ENCODE measurements around the gene SOX8.

- TF ChIP-seq, protein P1, sequence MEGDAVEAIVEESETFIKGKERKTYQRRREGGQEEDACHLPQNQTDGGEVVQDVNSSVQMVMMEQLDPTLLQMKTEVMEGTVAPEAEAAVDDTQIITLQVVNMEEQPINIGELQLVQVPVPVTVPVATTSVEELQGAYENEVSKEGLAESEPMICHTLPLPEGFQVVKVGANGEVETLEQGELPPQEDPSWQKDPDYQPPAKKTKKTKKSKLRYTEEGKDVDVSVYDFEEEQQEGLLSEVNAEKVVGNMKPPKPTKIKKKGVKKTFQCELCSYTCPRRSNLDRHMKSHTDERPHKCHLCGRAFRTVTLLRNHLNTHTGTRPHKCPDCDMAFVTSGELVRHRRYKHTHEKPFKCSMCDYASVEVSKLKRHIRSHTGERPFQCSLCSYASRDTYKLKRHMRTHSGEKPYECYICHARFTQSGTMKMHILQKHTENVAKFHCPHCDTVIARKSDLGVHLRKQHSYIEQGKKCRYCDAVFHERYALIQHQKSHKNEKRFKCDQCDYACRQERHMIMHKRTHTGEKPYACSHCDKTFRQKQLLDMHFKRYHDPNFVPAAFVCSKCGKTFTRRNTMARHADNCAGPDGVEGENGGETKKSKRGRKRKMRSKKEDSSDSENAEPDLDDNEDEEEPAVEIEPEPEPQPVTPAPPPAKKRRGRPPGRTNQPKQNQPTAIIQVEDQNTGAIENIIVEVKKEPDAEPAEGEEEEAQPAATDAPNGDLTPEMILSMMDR (conservative IDR thresholded peaks at IDR 0.05; ENCODE audit: low read depth, low read length) = no peak
- TF ChIP-seq EZH2 (IDR thresholded peaks at IDR 0.05; ENCODE audit: borderline replicate concordance, low read depth, low read length, poor library complexity, severe bottlenecking) = no peak
Measured at GRCh38 chr16:987906-988305, 6.3 kb downstream of the SOX8 start.
